ENCODE data around the gene C15orf40.

The C15orf40 gene

GRCh38 chr15:82960766-82961165, 50.7 kb downstream of the C15orf40 start:
- no peaks in the 10 kb centered on the region for H3K27me3 Mint-ChIP-seq
- no peak for DNase-seq
- ATAC-seq (replicated peaks) = no peak
- no peaks in the 10 kb centered on the region for H3K36me3 Mint-ChIP-seq (ENCODE audit: insufficient read depth)
- H3K4me1 Mint-ChIP-seq (ENCODE audit: low read depth in 2 of 2) = no peaks in the 10 kb centered on the region
- H3K4me3 Mint-ChIP-seq = no peak overlapping the region
- no peaks in the 10 kb centered on the region for H3K9me3 Mint-ChIP-seq
- no peak overlapping the region for H3K27ac Mint-ChIP-seq

- Mint-ChIP-seq H3K4me1 (ENCODE audit: low read depth in 2 of 2) (no peaks in the 10 kb centered on the region), H3K36me3 (ENCODE audit: insufficient read depth) (no peaks in the 10 kb centered on the region), H3K9me3 (no peaks in the 10 kb centered on the region), H3K27me3 (no peaks in the 10 kb centered on the region), H3K4me3 (no peak overlapping the region), H3K27ac (no peak overlapping the region)
- no peak for ATAC-seq (replicated peaks)
- no peak for DNase-seq
Observed at GRCh38 chr15:82959423-82959822, 52.0 kb downstream of the C15orf40 start.

GRCh38 chr15:82958638-82959037, 52.8 kb downstream of the C15orf40 start:
- Mint-ChIP-seq H3K4me1 (ENCODE audit: low read depth in 2 of 2) (no peaks in the 10 kb centered on the region), H3K9me3 (no peaks in the 10 kb centered on the region), H3K27me3 (no peaks in the 10 kb centered on the region), H3K27ac (no peak overlapping the region), H3K4me3 (no peak overlapping the region), H3K36me3 (ENCODE audit: insufficient read depth) (no peaks in the 10 kb centered on the region)
- ATAC-seq (replicated peaks) = no peak
- DNase-seq = no peak

- Mint-ChIP-seq H3K4me1 (ENCODE audit: low read depth in 2 of 2) (no peaks in the 10 kb centered on the region), H3K27ac (no peak within 1 kb of the TSS), H3K27me3 (peaks cover 0 to 3% of the 10 kb centered on the region in 2 donors), H3K4me3 (peak within 1 kb of the TSS in 1 of 2 donors; percentile 56), H3K9me3 (no peaks in the 10 kb centered on the region), H3K36me3 (ENCODE audit: insufficient read depth) (no peaks in the 10 kb centered on the region)
- ATAC-seq (replicated peaks) = peak; percentile 43
- DNase-seq = no peak
Observed at GRCh38 chr15:82952158-82953081, 59.0 kb downstream of the C15orf40 start, which contains the start of gene HOMER2. TSS of gene HOMER2 (minus strand) at chr15:82952720. CDS start at chr15:82952535, 185 bp downstream.

- H3K36me3 Mint-ChIP-seq (ENCODE audit: insufficient read depth) = no peaks in the 10 kb centered on the region
- H3K4me3 Mint-ChIP-seq = peak overlapping the region in 1 of 2 donors; percentile 56
- no peak for DNase-seq
- no peak overlapping the region for H3K27ac Mint-ChIP-seq
- H3K4me1 Mint-ChIP-seq (ENCODE audit: low read depth in 2 of 2) = no peaks in the 10 kb centered on the region
- peaks cover 2 to 11% of the 10 kb centered on the region in 2 donors for H3K27me3 Mint-ChIP-seq
- ATAC-seq (replicated peaks) = no peak
- no peaks in the 10 kb centered on the region for H3K9me3 Mint-ChIP-seq
Observed at GRCh38 chr15:82951472-82952157, 59.8 kb downstream of the C15orf40 start.

GRCh38 chr15:82950746-82951370, 60.6 kb downstream of the C15orf40 start:
- Mint-ChIP-seq H3K36me3 (ENCODE audit: insufficient read depth) (no peaks in the 10 kb centered on the region), H3K9me3 (no peaks in the 10 kb centered on the region), H3K4me1 (ENCODE audit: low read depth in 2 of 2) (no peaks in the 10 kb centered on the region), H3K4me3 (no peak overlapping the region), H3K27me3 (peaks cover 7 to 17% of the 10 kb centered on the region in 2 donors), H3K27ac (no peak overlapping the region)
- DNase-seq (no peak), ATAC-seq (replicated peaks) (no peak)

- Mint-ChIP-seq H3K4me3 (no peak overlapping the region), H3K27ac (no peak overlapping the region), H3K36me3 (ENCODE audit: insufficient read depth) (no peaks in the 10 kb centered on the region), H3K4me1 (ENCODE audit: low read depth in 2 of 2) (no peaks in the 10 kb centered on the region), H3K27me3 (peaks cover 7 to 17% of the 10 kb centered on the region in 2 donors), H3K9me3 (no peaks in the 10 kb centered on the region)
- ATAC-seq (replicated peaks) = no peak
- DNase-seq = no peak
Observed at GRCh38 chr15:82950295-82950694, 61.1 kb downstream of the C15orf40 start.

- ATAC-seq (replicated peaks) (no peak), DNase-seq (no peak)
- Mint-ChIP-seq H3K4me1 (ENCODE audit: low read depth in 2 of 2) (no peaks in the 10 kb centered on the region), H3K9me3 (no peaks in the 10 kb centered on the region), H3K4me3 (no peak overlapping the region), H3K36me3 (ENCODE audit: insufficient read depth) (no peaks in the 10 kb centered on the region), H3K27ac (no peak overlapping the region), H3K27me3 (peaks cover 15 to 25% of the 10 kb centered on the region in 2 donors)
Observed at GRCh38 chr15:82946155-82946701, 65.2 kb downstream of the C15orf40 start.

GRCh38 chr15:82945326-82945725, 66.1 kb downstream of the C15orf40 start:
- no peaks in the 10 kb centered on the region for H3K36me3 Mint-ChIP-seq (ENCODE audit: insufficient read depth)
- peaks cover 24 to 28% of the 10 kb centered on the region in 2 donors for H3K27me3 Mint-ChIP-seq
- H3K4me3 Mint-ChIP-seq = no peak overlapping the region
- ATAC-seq (replicated peaks) (no peak), DNase-seq (no peak)
- no peaks in the 10 kb centered on the region for H3K4me1 Mint-ChIP-seq (ENCODE audit: low read depth in 2 of 2)
- no peak overlapping the region for H3K27ac Mint-ChIP-seq
- H3K9me3 Mint-ChIP-seq = no peaks in the 10 kb centered on the region

GRCh38 chr15:82944821-82945220, 66.6 kb downstream of the C15orf40 start:
- Mint-ChIP-seq H3K27me3 (peaks cover 27 to 28% of the 10 kb centered on the region in 2 donors), H3K27ac (no peak overlapping the region), H3K9me3 (no peaks in the 10 kb centered on the region), H3K36me3 (ENCODE audit: insufficient read depth) (no peaks in the 10 kb centered on the region), H3K4me1 (ENCODE audit: low read depth in 2 of 2) (no peaks in the 10 kb centered on the region), H3K4me3 (no peak overlapping the region)
- DNase-seq (no peak), ATAC-seq (replicated peaks) (no peak)

- Mint-ChIP-seq H3K27me3 (peaks cover 30 to 32% of the 10 kb centered on the region in 2 donors), H3K27ac (no peak overlapping the region), H3K36me3 (ENCODE audit: insufficient read depth) (no peaks in the 10 kb centered on the region), H3K9me3 (no peaks in the 10 kb centered on the region), H3K4me1 (ENCODE audit: low read depth in 2 of 2) (no peaks in the 10 kb centered on the region), H3K4me3 (no peak overlapping the region)
- ATAC-seq (replicated peaks) = no peak
- no peak for DNase-seq
Observed at GRCh38 chr15:82944056-82944455, 67.4 kb downstream of the C15orf40 start.

GRCh38 chr15:82943176-82943575, 68.3 kb downstream of the C15orf40 start:
- no peak for ATAC-seq (replicated peaks)
- no peak for DNase-seq

GRCh38 chr15:82942691-82943090, 68.7 kb downstream of the C15orf40 start:
- Mint-ChIP-seq H3K27me3 (peaks cover 40 to 44% of the 10 kb centered on the region in 2 donors), H3K36me3 (ENCODE audit: insufficient read depth) (no peaks in the 10 kb centered on the region), H3K4me3 (no peak overlapping the region), H3K27ac (no peak overlapping the region), H3K4me1 (ENCODE audit: low read depth in 2 of 2) (no peaks in the 10 kb centered on the region), H3K9me3 (no peaks in the 10 kb centered on the region)
- no peak for ATAC-seq (replicated peaks)
- DNase-seq = no peak

More at GRCh38 chr15:82943176-82943575, 68.3 kb downstream of the C15orf40 start:
- Mint-ChIP-seq H3K4me1 (ENCODE audit: low read depth in 2 of 2) (no peaks in the 10 kb centered on the region), H3K27ac (no peak overlapping the region), H3K4me3 (no peak overlapping the region), H3K27me3 (peaks cover 39 to 41% of the 10 kb centered on the region in 2 donors), H3K9me3 (no peaks in the 10 kb centered on the region), H3K36me3 (ENCODE audit: insufficient read depth) (no peaks in the 10 kb centered on the region)

Data from effector memory CD8-positive, alpha-beta T cell (primary cell).